ENCODE data around the gene TGFBR2.

GRCh38 chr3:30688776-30689641, 82.6 kb downstream of the TGFBR2 start:
- TF ChIP-seq RXRA (IDR thresholded peaks at IDR 0.05): no peak
- TF ChIP-seq, protein P1, sequence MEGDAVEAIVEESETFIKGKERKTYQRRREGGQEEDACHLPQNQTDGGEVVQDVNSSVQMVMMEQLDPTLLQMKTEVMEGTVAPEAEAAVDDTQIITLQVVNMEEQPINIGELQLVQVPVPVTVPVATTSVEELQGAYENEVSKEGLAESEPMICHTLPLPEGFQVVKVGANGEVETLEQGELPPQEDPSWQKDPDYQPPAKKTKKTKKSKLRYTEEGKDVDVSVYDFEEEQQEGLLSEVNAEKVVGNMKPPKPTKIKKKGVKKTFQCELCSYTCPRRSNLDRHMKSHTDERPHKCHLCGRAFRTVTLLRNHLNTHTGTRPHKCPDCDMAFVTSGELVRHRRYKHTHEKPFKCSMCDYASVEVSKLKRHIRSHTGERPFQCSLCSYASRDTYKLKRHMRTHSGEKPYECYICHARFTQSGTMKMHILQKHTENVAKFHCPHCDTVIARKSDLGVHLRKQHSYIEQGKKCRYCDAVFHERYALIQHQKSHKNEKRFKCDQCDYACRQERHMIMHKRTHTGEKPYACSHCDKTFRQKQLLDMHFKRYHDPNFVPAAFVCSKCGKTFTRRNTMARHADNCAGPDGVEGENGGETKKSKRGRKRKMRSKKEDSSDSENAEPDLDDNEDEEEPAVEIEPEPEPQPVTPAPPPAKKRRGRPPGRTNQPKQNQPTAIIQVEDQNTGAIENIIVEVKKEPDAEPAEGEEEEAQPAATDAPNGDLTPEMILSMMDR (IDR thresholded peaks at IDR 0.05; ENCODE audit: low read depth, low read length, missing input control): no peak
- TF ChIP-seq YY1 (IDR thresholded peaks at IDR 0.05): no peak
- no peak for TF ChIP-seq SP1 (IDR thresholded peaks at IDR 0.05)
- TF ChIP-seq, protein P2, sequence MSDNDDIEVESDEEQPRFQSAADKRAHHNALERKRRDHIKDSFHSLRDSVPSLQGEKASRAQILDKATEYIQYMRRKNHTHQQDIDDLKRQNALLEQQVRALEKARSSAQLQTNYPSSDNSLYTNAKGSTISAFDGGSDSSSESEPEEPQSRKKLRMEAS (IDR thresholded peaks at IDR 0.05): no peak
- TF ChIP-seq FOXA2 (IDR thresholded peaks at IDR 0.05): no peak
- no peak for TF ChIP-seq ZBTB33 (IDR thresholded peaks at IDR 0.05)
- no peak for TF ChIP-seq GABPA (IDR thresholded peaks at IDR 0.05 in 1 of 2, conservative IDR thresholded peaks at IDR 0.05 in 1 of 2)
- no peak for TF ChIP-seq FOXA1 (IDR thresholded peaks at IDR 0.05)
- peak in 1 of 2 donors; percentile 21 for TF ChIP-seq RAD21 (IDR thresholded peaks at IDR 0.05)
- TF ChIP-seq JUND (IDR thresholded peaks at IDR 0.05): no peak
